Motor neuron (in vitro differentiated cells): ENCODE results near the gene IGSF8. TPM values are rescaled to one million over a fixed set of nuclear protein-coding genes. Genes with fewer than 3 reads are reported as not detected.
"Not testable (repeated sequence)": the region's sequence is repeated elsewhere in the genome, so short reads cannot be mapped to it uniquely, and the experiment has no call there.

ENCODE experiments used
- ATAC-seq, 8 experiments: fragments of 200-7000 bp; cut with Tn5 transposase; replicated peaks in 6 of 8; 2 replicates each; pipeline ENCODE4 v1.8.0; 2021; ENCODE audit warnings: mild to moderate bottlenecking in 8 of 8, moderate library complexity in 8 of 8
- H3K27ac ChIP-seq, 2 donors: fragments of 250-450 bp; sonication (Bioruptor Pico); 2 replicates each; pipeline ENCODE4 v1.9.0; 2021; ENCODE audit warnings: antibody characterized with exemption in 2 of 2, mild to moderate bottlenecking in 2 of 2, moderate library complexity in 1 of 2
- H3K4me1 ChIP-seq, 2 donors: fragments of 250-450 bp; sonication (Bioruptor Pico); replicated peaks in 1 of 2; 2 replicates each; pipeline ENCODE4 v1.6.1; 2021; ENCODE audit warnings: antibody characterized with exemption in 2 of 2, mild to moderate bottlenecking in 2 of 2, moderate library complexity in 1 of 2
- H3K4me3 ChIP-seq, 5 donors: fragments of 250-450 bp; sonication (Bioruptor Pico); 2 replicates each; pipeline ENCODE4 v1.9.0; 2021; ENCODE audit warnings: antibody characterized with exemption in 5 of 5, mild to moderate bottlenecking in 5 of 5, moderate library complexity in 4 of 5
- WGBS, 10 experiments: fragments of 450-650 bp; shearing (Covaris generic); methylation state at CpG; one replicate each; pipeline ENCODE4 v1.0.0; 2022; 5-methylcytosine and 5-hydroxymethylcytosine counted together
- in situ Hi-C, 9 experiments: fragments of 400-800 bp; cut with MboI; loops; one replicate each; pipeline ENCODE4 v1.15.0; 2021; ENCODE audit warnings: low sequenced_read_pairs in 9 of 9, low pct_unique_long_range_greater_than_20kb in 2 of 9; ENCODE audit not compliant: unreplicated experiment in 9 of 9
- total RNA-seq, 8 experiments: library from RNA; unstranded; fragments of 300-600 nt; gene quantifications; 2 replicates each; pipeline versions ENCODE4 v1.2.3 to v1.2.4, GENCODE V29; 2022

The IGSF8 gene
- total RNA-seq, 8 experiments from 2014 or later, result 18.6 to 47.4 (median 39.4) TPM

DNA sequence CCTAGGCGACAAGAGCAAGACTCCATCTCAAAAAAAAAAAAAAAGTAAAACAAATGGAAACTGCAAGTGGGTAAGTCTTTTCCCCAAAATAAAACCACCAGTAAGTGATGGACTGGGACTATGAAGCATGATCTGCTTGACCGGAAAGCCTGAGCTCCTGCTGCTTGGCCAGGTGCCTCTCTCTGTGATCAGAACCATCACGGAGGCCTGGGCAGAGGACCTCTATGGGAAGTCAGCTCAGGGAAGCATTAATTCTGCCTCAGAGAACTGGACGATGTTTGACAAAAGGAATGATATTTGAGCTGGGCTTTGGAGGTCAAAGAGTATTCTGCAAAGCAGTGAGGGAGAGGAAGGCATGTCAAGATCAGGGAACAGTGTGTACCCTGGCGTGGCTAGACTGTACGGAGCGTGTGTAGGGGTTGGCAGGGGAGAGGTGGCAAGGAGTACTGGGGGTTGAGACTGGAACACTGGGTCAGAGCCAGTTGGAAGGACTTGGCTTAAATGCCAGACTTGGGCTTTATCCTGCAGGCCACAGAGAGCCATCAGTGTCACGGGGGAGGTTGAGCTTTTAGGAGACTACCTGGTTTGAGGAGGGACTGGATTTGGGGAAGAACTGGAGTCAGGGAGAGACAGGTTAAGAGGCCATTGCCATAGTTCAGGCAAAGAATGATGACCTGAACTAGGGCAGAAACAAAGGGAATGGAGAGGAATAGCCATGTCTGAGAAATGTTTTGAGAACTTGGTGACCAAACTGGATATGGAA lies 33.6 kb upstream of the IGSF8 start:
- Histone ChIP-seq H3K4me3 (no peak overlapping the region), H3K27ac (no peak overlapping the region), H3K4me1 (no peaks in the 10 kb centered on the region)
- ATAC-seq, result no peak
- in situ Hi-C loops, result no loop called here
- 24 to 100% (median 89%) methylated on average over 1 to 7 of the region's 8 CpGs; no CpG with 5 or more reads in 2 of the 10 experiments for WGBS, 10 experiments

GRCh38 chr1:160130939-160131338 lies 32.5 kb upstream of the IGSF8 start:
- WGBS, 10 experiments, result 86 to 100% (median 100%) methylated on average over 1 of the region's 1 CpG; no CpG with 5 or more reads in 4 of the 10 experiments
- no peak for ATAC-seq
- in situ Hi-C loops, result no loop called here
- H3K4me1 ChIP-seq, result no peaks in the 10 kb centered on the region
- H3K4me3 ChIP-seq, result no peak overlapping the region
- H3K27ac ChIP-seq, result no peak overlapping the region

- no peak overlapping the region for H3K27ac ChIP-seq
- H3K4me1 ChIP-seq, result no peaks in the 10 kb centered on the region
- ATAC-seq, result peak in 2 of 8 experiments; percentile 25 to 45
- 0 to 86% (median 60%) methylated on average over 1 of the region's 5 CpGs; no CpG with 5 or more reads in 7 of the 10 experiments for WGBS, 10 experiments
- H3K4me3 ChIP-seq, result no peak overlapping the region
- in situ Hi-C loops, result no loop called here
These were observed 32.1 kb upstream of the IGSF8 start for GRCh38 chr1:160130486-160130885.

- 73 to 100% (median 92%) methylated on average over 2 to 11 of the region's 11 CpGs; no CpG with 5 or more reads in 6 of the 10 experiments for WGBS, 10 experiments
- H3K27ac ChIP-seq, result no peak overlapping the region
- no peak overlapping the region for H3K4me3 ChIP-seq
- peaks cover 1 to 2% of the 10 kb centered on the region in 2 donors for H3K4me1 ChIP-seq
- no peak for ATAC-seq
- in situ Hi-C loops, result no loop called here
These were observed 31.5 kb upstream of the IGSF8 start for GRCh38 chr1:160129966-160130365.

DNA sequence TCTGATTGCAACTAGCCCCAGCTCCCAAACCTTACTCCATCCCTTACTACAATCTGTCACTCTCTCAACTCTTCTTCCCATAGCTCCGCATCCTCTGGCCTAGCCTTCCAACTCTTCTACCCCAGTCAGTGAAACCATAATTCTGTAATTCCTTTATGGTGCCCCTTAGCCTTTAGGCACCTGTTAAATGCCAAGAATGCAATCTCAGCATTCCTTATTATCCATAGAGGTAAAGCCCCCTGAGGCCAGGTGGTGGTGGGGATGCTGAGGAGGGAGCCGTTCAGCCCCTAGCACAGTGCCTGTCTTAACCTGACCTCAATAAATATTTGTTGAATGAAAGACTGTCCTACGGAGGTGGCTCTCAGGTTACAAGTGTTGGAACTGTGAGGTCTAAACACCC lies 31.1 kb upstream of the IGSF8 start:
- no peak overlapping the region for H3K4me3 ChIP-seq
- no peak overlapping the region for H3K27ac ChIP-seq
- WGBS, 10 experiments, result 40 to 100% (median 89%) methylated on average over 1 to 3 of the region's 3 CpGs; no CpG with 5 or more reads in 1 of the 10 experiments
- H3K4me1 ChIP-seq, result peaks cover 5 to 6% of the 10 kb centered on the region in 2 donors
- in situ Hi-C loops, result no loop called here
- ATAC-seq, result no peak

GRCh38 chr1:160129046-160129445 lies 30.6 kb upstream of the IGSF8 start:
- no peak overlapping the region for H3K27ac ChIP-seq
- H3K4me3 ChIP-seq, result no peak overlapping the region
- in situ Hi-C loops, result no loop called here
- peaks cover 10 to 11% of the 10 kb centered on the region in 2 donors for H3K4me1 ChIP-seq
- 81 to 88% methylated on average over 2 to 5 of the region's 5 CpGs; no CpG with 5 or more reads in 8 of the 10 experiments for WGBS, 10 experiments
- ATAC-seq, result peak in 1 of 8 experiments; percentile 15

DNA sequence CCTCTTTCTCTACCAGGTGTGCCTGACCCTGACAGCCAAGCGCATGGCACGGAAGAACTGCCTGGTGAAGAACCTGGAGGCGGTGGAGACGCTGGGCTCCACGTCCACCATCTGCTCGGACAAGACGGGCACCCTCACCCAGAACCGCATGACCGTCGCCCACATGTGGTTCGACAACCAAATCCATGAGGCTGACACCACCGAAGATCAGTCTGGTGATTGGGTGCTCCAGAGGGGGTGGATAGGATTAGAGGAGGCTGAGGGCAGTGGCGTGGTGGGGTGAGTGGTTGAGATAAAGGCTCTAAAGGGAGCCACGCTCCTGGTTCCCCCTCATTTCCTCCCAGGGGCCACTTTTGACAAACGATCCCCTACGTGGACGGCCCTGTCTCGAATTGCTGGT lies 30.2 kb upstream of the IGSF8 start:
- no peak overlapping the region for H3K4me3 ChIP-seq
- 92 to 100% methylated on average over 8 to 9 of the region's 18 CpGs; no CpG with 5 or more reads in 8 of the 10 experiments for WGBS, 10 experiments
- ATAC-seq, result no peak
- H3K27ac ChIP-seq, result no peak overlapping the region
- in situ Hi-C loops, result no loop called here
- peaks cover 11 to 15% of the 10 kb centered on the region in 2 donors for H3K4me1 ChIP-seq

DNA sequence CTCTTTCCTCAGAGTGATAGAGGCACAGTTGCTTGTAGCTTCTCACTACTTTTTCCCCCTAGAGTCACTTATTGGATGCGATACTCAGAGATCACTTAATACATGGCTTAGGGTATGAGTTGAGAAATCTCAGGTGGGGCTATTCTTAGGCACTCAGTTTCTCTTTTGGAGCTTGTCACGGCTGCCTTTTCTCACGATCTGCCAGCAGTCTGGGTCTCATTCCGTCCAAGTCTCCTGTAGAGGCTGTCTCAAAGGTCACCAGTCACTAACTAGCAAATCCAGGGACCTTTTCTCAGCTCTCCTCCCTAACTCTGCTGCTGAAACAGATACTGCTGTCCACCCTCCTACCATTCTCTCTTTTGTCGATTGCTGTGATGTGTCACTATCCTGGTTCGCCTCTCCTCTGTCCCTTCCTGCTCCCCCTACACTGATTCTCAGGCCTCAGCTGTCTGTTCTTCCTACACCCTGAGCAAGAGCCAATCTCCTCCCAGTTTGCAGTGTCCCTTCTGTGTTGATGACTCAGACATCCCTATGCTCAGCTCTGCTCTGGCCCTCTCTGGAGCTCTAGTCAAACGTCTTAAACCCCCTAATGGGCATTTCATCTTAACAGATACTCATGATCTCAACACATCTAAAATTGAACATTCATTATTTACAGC lies 29.6 kb upstream of the IGSF8 start:
- peak in 7 of 8 experiments; percentile 66 to 91 (median 84) for ATAC-seq
- no peak overlapping the region for H3K27ac ChIP-seq
- in situ Hi-C loops, result no loop called here

DNA sequence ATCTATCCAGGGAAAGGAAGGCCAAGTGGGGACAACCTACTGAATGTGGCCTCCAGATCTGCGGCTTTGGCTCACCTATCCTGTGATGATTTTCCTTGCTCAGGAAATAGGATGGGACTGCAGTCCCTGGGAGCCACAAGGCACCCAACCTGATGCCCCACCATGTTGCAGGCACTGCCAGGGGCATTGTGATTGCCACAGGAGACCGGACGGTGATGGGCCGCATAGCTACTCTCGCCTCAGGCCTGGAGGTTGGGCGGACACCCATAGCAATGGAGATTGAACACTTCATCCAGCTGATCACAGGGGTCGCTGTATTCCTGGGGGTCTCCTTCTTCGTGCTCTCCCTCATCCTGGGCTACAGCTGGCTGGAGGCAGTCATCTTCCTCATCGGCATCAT lies 29.0 kb upstream of the IGSF8 start:
- Histone ChIP-seq H3K4me3 (no peak overlapping the region), H3K27ac (no peak overlapping the region), H3K4me1 (peaks cover 11 to 15% of the 10 kb centered on the region in 2 donors)
- ATAC-seq, result no peak
- 86 to 100% (median 95%) methylated on average over 1 to 7 of the region's 9 CpGs; no CpG with 5 or more reads in 2 of the 10 experiments for WGBS, 10 experiments
- in situ Hi-C loops, result no loop called here

More for the DNA sequence above, 29.6 kb upstream of the IGSF8 start:
- no peak overlapping the region for H3K4me3 ChIP-seq
- H3K4me1 ChIP-seq, result peaks cover 11 to 15% of the 10 kb centered on the region in 2 donors
- 0 to 88% (median 35%) methylated on average over 1 to 7 of the region's 7 CpGs; no CpG with 5 or more reads in 4 of the 10 experiments for WGBS, 10 experiments

DNA sequence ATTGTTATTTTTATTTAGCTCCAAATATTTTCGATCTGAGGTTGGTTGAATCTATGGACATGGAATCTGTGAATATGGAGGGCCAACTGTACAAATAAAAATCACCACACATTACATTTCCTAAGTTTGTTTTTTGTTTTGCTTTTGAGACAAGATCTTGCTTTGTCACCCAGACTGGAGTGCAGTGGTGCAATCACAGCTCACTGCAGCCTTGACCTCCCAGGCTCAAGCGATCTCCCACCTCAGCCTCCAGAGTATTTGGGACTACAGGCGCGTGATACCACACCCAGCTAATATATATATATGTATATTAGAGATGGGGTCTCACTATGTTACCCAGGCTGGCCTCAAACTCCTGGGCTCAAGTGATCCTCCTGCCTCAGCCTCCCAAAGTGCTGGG lies 27.9 kb upstream of the IGSF8 start:
- ATAC-seq, H3K4me3 ChIP-seq, H3K27ac ChIP-seq, in situ Hi-C loops: not testable (repeated sequence)
- 66 to 100% (median 86%) methylated on average over 1 to 4 of the region's 4 CpGs; no CpG with 5 or more reads in 2 of the 10 experiments for WGBS, 10 experiments
- peaks cover 11 to 15% of the 10 kb centered on the region in 2 donors for H3K4me1 ChIP-seq

DNA sequence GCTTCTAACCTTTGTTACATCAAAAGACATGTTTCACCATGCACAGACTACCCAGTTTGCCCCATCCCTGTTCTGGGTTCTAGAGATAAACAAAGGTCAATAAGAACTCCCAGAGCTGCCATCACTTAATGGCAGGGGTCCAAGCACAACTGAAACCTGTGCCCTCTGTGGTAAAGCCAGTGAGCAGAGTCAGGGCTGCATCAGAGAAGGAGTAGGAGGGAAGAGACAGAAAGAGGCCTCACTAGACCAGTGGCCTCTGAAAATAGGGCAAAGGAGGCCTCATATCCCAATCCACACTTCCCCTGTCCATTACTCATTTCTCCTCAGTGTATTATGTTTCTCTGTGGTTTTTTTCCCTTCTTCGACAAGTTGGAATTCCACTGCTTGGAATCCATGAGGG lies 27.3 kb upstream of the IGSF8 start:
- Histone ChIP-seq H3K27ac (no peak overlapping the region), H3K4me3 (no peak overlapping the region), H3K4me1 (peaks cover 11 to 15% of the 10 kb centered on the region in 2 donors)
- WGBS, 10 experiments, result 0 to 100% (median 88%) methylated on average over 1 of the region's 1 CpG; no CpG with 5 or more reads in 1 of the 10 experiments
- in situ Hi-C loops, result no loop called here
- ATAC-seq, result no peak

- H3K27ac ChIP-seq, result no peak overlapping the region
- in situ Hi-C loops, result loop anchor here in 1 of 9 experiments (25.0 kb wide), 1 partner anchor 262 kb away; no protein-coding TSS in a partner anchor
These were observed 26.5 kb upstream of the IGSF8 start for GRCh38 chr1:160124705-160125478.

More at GRCh38 chr1:160124705-160125478, 26.5 kb upstream of the IGSF8 start:
- H3K4me1 ChIP-seq, result peaks cover 11 to 15% of the 10 kb centered on the region in 2 donors
- ATAC-seq, result peak in 7 of 8 experiments; percentile 55 to 78 (median 74)
- H3K4me3 ChIP-seq, result no peak overlapping the region
- 10 to 80% (median 47%) methylated on average over 1 to 8 of the region's 8 CpGs; no CpG with 5 or more reads in 1 of the 10 experiments for WGBS, 10 experiments
